ENCODE results near the gene CD48. TPM values are rescaled to one million over a fixed set of nuclear protein-coding genes. Genes with fewer than 3 reads are reported as not detected.

Gene CD48
- total RNA-seq, 1 experiment from 2014 or later: not detected

GRCh38 chr1:160634543-160635491, 76.8 kb downstream of the CD48 start:
- H3K9me3 ChIP-seq (ENCODE audit: low read depth, low read length, poor library complexity, severe bottlenecking): no peaks in the 10 kb centered on the region
- no peak for DNase-seq (ENCODE audit: low spot score)
- intact Hi-C loops (cut with micrococcal nuclease; ENCODE audit: unreplicated experiment): no loop called here
- H3K36me3 ChIP-seq (ENCODE audit: insufficient read depth, low read length, poor library complexity, severe bottlenecking): no peaks in the 10 kb centered on the region
- TF ChIP-seq EZH2 (IDR thresholded peaks at IDR 0.05; ENCODE audit: borderline replicate concordance, low read depth, low read length, poor library complexity, severe bottlenecking): no peak
- no peak for TF ChIP-seq CTCF (conservative IDR thresholded peaks at IDR 0.05; ENCODE audit: low read depth, low read length)
- no peak overlapping the region for H3K4me3 ChIP-seq (ENCODE audit: low read depth, low read length, poor library complexity, severe bottlenecking)
- BruUV-seq (replicated peaks): no TSS peak
- no peaks in the 10 kb centered on the region for H3K27me3 ChIP-seq (replicated peaks; ENCODE audit: insufficient read depth, low read depth, low read length, poor library complexity)
- ChIA-PET POLR2A (ENCODE audit: low non-redundant PET) (no interaction called here), CTCF (no interaction called here)
- H3K27ac ChIP-seq (ENCODE audit: low read depth, low read length, poor library complexity, severe bottlenecking): no peak overlapping the region
- H3K4me1 ChIP-seq (ENCODE audit: insufficient read depth, low read length, poor library complexity, severe bottlenecking): peaks cover 18% of the 10 kb centered on the region

- ChIA-PET CTCF (no interaction called here), POLR2A (ENCODE audit: low non-redundant PET) (no interaction called here)
- Histone ChIP-seq H3K4me1 (ENCODE audit: insufficient read depth, low read length, poor library complexity, severe bottlenecking) (peaks cover 19% of the 10 kb centered on the region), H3K9me3 (ENCODE audit: low read depth, low read length, poor library complexity, severe bottlenecking) (no peaks in the 10 kb centered on the region), H3K27ac (ENCODE audit: low read depth, low read length, poor library complexity, severe bottlenecking) (no peak overlapping the region), H3K27me3 (replicated peaks; ENCODE audit: insufficient read depth, low read depth, low read length, poor library complexity) (no peaks in the 10 kb centered on the region), H3K36me3 (ENCODE audit: insufficient read depth, low read length, poor library complexity, severe bottlenecking) (no peaks in the 10 kb centered on the region), H3K4me3 (ENCODE audit: low read depth, low read length, poor library complexity, severe bottlenecking) (no peak overlapping the region)
- DNase-seq (ENCODE audit: low spot score): no peak
- no TSS peak for BruUV-seq (replicated peaks)
- intact Hi-C loops (cut with micrococcal nuclease; ENCODE audit: unreplicated experiment): no loop called here
- no peak for TF ChIP-seq EZH2 (IDR thresholded peaks at IDR 0.05; ENCODE audit: borderline replicate concordance, low read depth, low read length, poor library complexity, severe bottlenecking)
- no peak for TF ChIP-seq CTCF (conservative IDR thresholded peaks at IDR 0.05; ENCODE audit: low read depth, low read length)
These were observed 78.2 kb downstream of the CD48 start for GRCh38 chr1:160633330-160633903.

GRCh38 chr1:160631983-160632625, 79.5 kb downstream of the CD48 start:
- Histone ChIP-seq H3K27ac (ENCODE audit: low read depth, low read length, poor library complexity, severe bottlenecking) (no peak overlapping the region), H3K4me3 (ENCODE audit: low read depth, low read length, poor library complexity, severe bottlenecking) (no peak overlapping the region), H3K36me3 (ENCODE audit: insufficient read depth, low read length, poor library complexity, severe bottlenecking) (no peaks in the 10 kb centered on the region), H3K4me1 (ENCODE audit: insufficient read depth, low read length, poor library complexity, severe bottlenecking) (peaks cover 19% of the 10 kb centered on the region), H3K27me3 (replicated peaks; ENCODE audit: insufficient read depth, low read depth, low read length, poor library complexity) (no peaks in the 10 kb centered on the region), H3K9me3 (ENCODE audit: low read depth, low read length, poor library complexity, severe bottlenecking) (no peaks in the 10 kb centered on the region)
- CTCF ChIA-PET: no interaction called here
- DNase-seq (ENCODE audit: low spot score): no peak
- BruUV-seq (replicated peaks): no TSS peak
- TF ChIP-seq EZH2 (IDR thresholded peaks at IDR 0.05; ENCODE audit: borderline replicate concordance, low read depth, low read length, poor library complexity, severe bottlenecking): no peak
- POLR2A ChIA-PET (ENCODE audit: low non-redundant PET): no interaction called here
- intact Hi-C loops (cut with micrococcal nuclease; ENCODE audit: unreplicated experiment): no loop called here
